ENCODE measurements around the gene MATR3.

- TF ChIP-seq POLR2AphosphoS5 (IDR thresholded peaks at IDR 0.05; ENCODE audit: low read depth, low read length) (no peak), TAF1 (IDR thresholded peaks at IDR 0.05; ENCODE audit: borderline replicate concordance, insufficient read depth, low read length) (no peak), REST (IDR thresholded peaks at IDR 0.05; ENCODE audit: insufficient read depth in 1 of 2, low read depth in 2 of 2, low read length in 2 of 2) (no peak), FOXP2 (optimal IDR thresholded peaks at IDR 0.05; ENCODE audit: borderline replicate concordance, extremely low read depth, extremely low read length, insufficient read depth) (no peak)
Observed at GRCh38 chr5:139297439-139298133, 4.0 kb downstream of the MATR3 start.
